Measurements from ENCODE around the gene SLC43A1.

Gene SLC43A1

DNA sequence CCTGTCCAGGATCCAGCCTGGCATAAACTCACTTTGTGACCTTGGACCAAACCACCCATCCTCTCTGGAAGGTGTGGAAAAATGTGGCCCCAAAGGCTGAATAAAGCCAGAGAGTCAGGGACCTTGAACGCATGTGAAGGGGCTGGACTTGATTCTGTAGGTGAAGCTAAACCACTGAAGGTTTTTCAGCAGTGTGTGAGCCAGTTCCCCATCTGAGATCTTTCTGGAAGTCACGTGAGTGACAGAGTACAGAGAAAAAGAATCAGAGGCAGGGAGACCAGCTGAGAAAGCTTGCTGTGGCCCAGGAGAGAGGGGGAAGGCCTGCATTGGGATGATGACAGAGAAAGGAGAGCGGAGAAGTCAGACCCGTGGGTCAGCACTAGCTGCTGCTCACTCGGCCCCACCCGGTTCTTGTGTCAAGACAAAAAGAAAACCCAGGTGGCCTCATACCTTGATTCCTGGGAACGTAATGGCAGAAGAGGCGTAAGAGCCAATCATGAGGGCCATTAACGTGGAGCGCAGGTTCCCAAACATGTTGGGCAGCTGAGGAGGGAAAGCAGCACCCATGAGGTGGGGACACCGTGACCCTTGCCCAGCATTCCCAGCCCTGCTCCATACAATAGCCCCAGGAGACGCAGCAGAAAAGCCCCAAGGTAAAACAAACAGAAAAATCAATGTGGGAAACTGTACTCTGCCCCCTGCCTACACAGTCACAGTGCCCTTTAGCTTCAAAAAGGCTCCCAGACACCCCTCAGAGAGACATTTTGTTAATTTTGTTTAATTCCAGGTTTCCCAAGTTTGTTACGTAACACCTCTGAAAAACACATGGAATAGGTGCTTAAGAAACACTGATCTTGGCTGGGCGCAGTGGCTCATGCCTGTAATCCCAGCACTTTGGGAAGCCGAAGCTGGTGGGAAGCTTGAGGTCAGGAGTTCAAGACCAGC, 17.9 kb downstream of the SLC43A1 start:
- no peak for DNase-seq

DNA sequence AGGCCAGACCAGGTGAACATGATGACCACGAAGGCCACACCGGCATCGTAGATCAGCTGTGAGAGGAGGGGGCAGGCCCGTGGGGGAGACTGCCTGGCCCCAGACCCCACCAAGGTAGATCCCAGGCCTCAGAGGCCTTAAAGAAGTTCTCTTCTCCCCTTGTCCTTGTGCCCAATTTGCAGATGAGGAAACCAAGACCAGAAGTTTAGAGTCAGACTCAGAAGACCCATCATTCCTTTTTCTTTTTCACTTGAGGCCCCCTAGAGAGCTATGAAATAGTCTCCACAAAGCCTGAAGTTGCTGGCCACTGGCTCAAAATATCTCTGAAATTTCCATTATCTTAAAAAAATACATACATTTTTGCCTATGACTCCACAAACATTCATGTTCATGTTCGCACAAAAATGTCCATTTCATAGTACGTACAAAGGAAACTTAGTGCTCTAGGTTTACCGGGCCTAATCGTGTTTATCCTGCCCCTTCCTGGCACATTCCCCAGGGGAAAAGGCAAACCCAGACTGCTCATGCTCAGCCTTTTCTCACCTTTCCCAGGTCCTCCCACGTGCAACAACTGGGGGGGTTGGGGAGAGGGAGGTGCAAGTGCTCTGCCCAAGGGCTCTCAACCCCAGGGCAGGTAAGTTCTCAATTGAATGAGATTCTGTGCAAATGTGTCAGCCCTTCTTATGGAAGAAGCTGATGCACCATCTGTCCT, 19.2 kb downstream of the SLC43A1 start:
- no peak for DNase-seq

DNA sequence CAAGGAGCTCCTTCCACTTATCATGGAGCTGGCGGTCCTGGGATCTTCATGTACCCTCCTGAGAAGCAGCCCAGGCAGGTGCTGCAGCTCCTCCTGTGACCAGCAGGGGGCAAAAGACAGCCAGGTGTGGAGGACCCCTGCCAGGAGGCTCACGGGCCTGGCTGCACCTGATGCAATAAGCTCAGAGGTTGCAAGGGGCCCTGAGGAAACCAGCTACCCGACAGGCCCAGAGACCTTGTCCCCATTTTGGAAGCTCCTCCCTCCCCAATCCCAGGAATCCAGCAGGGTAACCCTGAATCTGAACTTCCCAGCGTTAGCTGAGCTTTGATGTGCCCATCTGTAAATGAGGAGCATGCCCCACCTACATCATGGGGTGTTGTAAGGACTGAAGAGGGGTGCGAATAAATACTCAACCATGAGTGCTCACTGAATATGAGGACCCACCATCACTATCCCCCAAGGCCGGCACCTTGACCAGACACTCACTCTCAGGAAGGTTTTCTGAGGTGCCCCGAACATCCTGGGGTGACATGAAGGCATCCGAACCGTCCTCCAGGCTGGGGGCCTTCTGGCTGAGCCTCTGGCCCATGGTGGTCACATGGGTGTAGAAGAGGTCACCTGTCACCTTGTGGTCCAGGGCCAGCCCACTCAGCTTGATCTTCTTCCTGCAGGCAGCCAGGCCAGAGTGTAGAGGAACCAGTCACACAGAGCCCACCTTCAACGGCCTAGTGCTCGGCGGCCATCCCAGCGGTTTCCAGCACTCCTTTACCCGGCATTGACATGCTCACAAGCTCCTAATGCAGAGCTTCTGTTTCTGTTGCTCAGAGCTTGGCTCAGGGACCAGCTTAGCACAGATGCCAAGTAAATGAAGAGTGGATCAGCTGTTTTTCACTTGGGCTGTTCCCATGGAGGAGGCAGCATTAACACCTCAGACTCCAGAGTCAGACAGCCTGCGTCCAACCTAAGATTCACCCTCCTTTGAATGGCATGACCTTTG, 21.7 kb downstream of the SLC43A1 start:
- peak; percentile 81 for DNase-seq

- DNase-seq: peak; percentile 70
Observed at GRCh38 chr11:57491371-57492061, 24.0 kb downstream of the SLC43A1 start.

- DNase-seq: no peak
Observed at GRCh38 chr11:57490456-57491248, 24.9 kb downstream of the SLC43A1 start.

GRCh38 chr11:57487920-57488659, 27.4 kb downstream of the SLC43A1 start:
- DNase-seq: no peak

- DNase-seq: no peak
Observed at GRCh38 chr11:57487021-57487778, 28.3 kb downstream of the SLC43A1 start.

DNA sequence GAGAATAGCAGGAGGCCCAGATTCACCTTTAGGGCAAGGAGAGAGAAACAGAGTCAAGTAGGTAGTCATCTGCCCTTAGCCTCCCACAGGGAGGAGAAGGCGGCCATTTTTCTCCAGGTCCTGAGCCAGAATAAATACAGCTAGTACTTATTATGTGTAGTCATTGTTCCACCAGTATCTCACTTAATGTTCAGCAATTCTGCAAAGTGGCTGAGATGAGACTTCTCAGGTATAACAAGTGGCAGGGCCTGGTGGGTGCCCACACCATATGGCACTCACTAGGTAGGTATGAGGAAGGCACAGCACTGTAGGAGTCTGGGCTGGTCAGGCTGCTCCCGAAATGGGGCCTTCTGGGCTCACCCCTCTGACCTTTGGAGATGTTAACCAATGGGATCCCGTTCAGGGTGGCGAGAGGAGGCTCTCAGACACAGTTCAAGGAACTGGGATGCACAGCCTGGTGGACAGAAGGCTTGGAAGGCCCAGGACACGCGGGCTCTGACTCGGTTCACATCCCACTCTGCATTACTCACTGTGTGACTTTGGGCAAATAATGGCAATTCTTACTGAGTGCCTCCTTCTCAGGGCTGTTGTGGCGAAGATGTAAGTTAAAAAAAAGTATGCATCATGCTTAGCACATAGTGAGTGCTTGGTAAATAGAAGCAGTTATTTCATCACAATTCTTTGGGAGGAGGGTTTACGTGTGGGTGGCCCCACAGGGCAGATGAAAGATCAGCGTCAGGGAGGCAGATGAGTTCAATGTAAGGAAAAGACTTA, 30.1 kb downstream of the SLC43A1 start:
- DNase-seq: no peak

DNA sequence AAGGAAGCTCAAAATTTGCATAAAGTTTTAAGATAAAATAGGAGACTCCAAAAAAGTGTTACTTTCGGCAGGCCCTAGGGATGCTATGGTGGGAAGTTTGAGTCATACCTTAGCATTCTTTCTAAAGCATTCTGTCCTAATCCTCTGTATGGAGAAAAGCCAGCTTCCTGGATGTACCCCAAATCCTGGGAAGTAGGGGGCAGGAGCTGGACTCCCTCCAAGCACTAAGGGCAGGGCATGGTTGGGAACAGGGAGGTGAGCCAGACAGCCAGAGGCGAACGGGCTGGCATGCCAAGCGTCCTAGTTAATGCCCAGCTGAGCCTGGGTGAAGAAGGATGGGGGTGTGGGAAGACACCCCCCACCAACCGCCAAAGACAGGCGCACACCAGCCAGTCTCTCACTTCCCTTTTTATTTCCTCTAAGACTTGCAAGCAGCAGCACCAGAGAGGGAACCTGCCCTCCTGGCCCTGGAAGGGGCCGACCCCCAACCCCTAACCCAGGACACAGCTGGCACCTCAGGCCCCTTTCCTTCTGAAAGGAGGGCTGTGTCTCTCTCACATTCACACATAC, 31.3 kb downstream of the SLC43A1 start:
- no peak for DNase-seq

GRCh38 chr11:57483562-57483918, 32.0 kb downstream of the SLC43A1 start:
- DNase-seq: no peak

DNA sequence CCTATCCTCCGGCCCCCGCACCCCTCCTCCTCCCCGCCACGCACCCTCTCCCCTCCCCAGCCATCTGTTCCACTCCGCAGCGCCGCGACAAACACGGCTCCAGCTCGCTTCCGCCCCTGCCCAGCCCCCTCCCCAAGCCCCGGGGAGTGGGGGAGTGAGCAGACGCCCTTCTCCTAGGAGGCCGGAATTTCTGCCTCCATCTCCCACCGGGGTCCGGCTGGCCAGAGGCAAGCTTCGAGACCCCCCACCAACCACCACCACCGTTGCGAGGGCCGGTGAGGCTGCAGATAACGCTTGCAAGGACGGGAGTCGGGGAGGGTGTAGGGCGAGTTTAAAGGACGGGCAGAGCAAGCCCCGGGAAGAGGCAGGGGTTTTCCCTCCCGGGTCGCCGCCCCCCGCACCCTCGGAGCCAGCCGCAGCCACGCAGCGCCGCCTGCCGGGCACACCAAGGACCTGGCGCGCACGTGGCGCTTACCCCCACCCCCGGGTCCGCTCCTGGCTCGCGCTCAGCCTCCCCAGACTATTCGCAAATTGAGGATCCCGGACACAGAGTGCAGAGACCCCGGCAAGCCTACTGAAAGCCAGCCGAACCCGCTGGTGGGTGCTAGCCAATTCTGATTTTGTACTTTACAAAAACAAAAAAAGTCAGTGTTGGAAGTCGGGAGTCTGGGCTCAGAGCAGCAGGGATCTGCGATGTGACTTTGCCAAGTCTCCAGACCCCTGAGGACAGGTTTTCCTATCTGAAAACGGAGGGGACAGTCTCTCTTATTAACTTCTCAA, 32.5 kb downstream of the SLC43A1 start:
- DNase-seq: peak; percentile 63

DNA sequence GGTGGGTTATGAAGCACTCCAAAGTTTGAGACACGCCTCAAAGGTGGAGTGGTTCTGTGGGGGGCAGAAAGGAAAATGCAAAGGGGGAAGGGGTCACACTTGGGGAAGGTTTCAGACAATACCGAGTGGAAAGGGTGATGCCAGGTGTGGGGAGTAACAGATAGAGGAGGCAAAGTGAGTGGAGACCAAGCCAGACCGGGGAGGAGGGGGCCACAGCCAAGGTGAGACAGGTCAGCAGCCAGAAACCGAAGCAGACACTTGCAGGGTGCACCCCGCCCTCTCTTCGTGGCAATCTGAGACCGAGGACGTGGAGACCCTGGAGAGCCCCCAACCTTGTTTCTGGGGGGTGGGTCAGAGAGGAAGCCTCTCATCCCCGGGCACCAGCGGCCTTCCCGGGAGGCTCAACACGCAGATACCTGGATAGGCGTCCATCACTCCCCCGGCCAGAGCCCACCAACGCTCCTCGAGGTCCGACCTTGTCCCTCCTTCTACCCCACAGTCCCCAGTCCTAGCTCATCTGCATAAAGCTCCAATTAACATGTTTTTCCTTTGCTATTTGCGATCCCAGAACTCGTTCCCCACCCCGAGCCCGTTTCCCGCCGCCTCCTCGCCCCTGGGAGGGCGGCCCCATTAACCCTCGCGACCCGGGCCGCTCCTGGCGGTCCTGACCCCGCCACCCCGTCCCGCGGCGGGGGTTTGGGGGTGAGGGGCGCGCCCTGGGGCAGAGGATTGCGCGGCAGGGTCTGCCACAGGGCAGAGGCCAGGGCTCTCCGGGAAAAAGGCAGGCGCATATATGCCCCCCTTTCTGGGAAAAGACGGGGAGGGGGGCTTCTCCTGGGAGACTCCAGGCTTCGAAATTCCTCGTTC, 33.4 kb downstream of the SLC43A1 start:
- DNase-seq: no peak

DNA sequence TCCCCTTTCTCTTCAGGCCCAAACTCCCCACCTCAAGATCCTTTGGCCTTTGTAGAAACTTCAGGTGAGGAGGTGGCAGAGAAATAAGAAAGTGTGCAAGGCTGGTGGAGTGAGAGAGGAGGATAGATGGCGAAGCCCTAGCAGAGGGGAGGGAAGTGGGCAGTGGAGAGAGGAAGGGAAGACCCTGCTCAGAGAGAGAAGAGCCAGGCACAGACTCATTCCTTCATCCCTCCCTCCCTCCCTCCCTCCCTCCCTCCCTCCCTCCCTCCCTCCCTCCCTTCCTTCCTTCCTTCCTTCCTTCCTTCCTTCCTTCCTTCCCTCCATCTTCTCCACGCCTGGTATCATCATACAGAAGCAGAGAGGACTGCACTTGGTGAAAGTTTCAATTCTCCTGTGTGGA, 34.2 kb downstream of the SLC43A1 start:
- DNase-seq: no peak

GRCh38 chr11:57480409-57481137, 34.9 kb downstream of the SLC43A1 start:
- peak; percentile 76 for DNase-seq

GRCh38 chr11:57479911-57480310, 35.6 kb downstream of the SLC43A1 start:
- DNase-seq: no peak

GRCh38 chr11:57479021-57479663, 36.4 kb downstream of the SLC43A1 start:
- DNase-seq: no peak

All from activated CD4-positive, alpha-beta T cell treated with anti-CD3 and anti-CD28 coated beads, Interleukin-10, Interleukin-2, amounts not matched to agents 100 ng/mL and 50 ng/mL, durations not matched to agents 16 hours and 8 hours (primary cell).